Measurements from ENCODE around the gene CALML3. TPM values are rescaled to one million over a fixed set of nuclear protein-coding genes. Genes with fewer than 3 reads are reported as not detected.

The CALML3 gene
- total RNA-seq, 2 donors from 2014 or later = not detected

DNA sequence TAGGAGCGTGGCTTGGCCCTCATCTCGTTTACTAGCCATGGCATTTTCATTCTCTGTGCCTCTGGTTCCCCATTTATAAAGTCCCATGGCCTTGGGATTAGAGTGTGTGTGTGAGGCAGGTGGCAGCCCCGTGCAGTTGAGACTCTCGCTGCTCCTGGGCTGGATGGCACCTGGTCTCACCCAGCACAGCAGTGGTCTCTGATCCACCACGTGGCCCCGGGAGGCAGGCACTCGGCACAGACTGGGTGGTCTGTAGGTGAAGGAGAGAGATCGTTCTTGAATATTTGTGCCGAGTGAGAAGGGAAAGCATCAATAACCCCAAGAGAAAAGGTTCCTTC, 50.4 kb downstream of the CALML3 start:
- DNase-seq = no peak
- no peak for ATAC-seq (replicated peaks in 1 of 2)
- no peaks in the 10 kb centered on the region for H3K4me1 Mint-ChIP-seq (ENCODE audit: low read depth)
- H3K4me3 Mint-ChIP-seq = no peak overlapping the region
- no peaks in the 10 kb centered on the region for H3K27me3 Mint-ChIP-seq (ENCODE audit: low read depth)
- H3K27ac Mint-ChIP-seq = no peak overlapping the region
- no peaks in the 10 kb centered on the region for H3K36me3 Mint-ChIP-seq (ENCODE audit: insufficient read depth in 2 of 2)
- no peaks in the 10 kb centered on the region for H3K9me3 Mint-ChIP-seq

- Mint-ChIP-seq H3K36me3 (ENCODE audit: insufficient read depth in 2 of 2) (no peaks in the 10 kb centered on the region), H3K27ac (no peak overlapping the region), H3K9me3 (no peaks in the 10 kb centered on the region), H3K27me3 (ENCODE audit: low read depth) (no peaks in the 10 kb centered on the region), H3K4me1 (ENCODE audit: low read depth) (no peaks in the 10 kb centered on the region), H3K4me3 (no peak overlapping the region)
- ATAC-seq (replicated peaks in 1 of 2) = no peak
- DNase-seq = no peak
These were observed 50.9 kb downstream of the CALML3 start for GRCh38 chr10:5575482-5576153.

DNA sequence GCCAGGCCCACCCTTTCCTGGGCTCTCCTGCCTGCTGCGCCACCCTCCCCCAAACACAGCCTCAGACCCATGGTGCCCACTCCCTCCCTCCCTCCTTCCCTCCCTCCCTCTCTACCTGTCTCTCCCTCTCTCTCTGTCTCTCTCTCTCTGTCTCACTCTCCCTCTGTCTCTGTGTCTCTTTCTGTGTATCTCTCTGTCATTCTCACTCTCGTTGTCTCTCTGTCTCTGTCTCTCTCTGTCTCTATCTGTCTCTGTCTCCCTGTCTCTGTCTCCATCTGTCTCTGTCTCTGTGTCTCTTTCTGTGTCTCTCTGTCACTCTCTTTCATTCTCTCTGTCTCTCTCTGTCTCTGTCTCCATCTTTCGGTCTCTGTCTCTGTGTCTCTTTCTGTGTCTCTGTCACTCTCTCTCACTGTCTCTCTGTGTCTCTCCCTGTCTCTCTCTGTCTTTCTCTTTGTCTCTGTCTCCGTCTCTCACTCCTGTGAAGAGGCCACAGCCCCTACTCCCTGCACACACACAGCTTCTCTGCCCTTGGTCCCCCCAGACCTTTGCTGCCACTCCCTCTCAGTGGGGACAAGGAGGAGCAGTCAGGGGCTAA, 51.5 kb downstream of the CALML3 start:
- H3K36me3 Mint-ChIP-seq (ENCODE audit: insufficient read depth in 2 of 2) = no peaks in the 10 kb centered on the region
- DNase-seq = no peak
- ATAC-seq (replicated peaks in 1 of 2) = no peak
- H3K27me3 Mint-ChIP-seq (ENCODE audit: low read depth) = no peaks in the 10 kb centered on the region
- no peaks in the 10 kb centered on the region for H3K9me3 Mint-ChIP-seq
- no peaks in the 10 kb centered on the region for H3K4me1 Mint-ChIP-seq (ENCODE audit: low read depth)
- no peak overlapping the region for H3K27ac Mint-ChIP-seq
- H3K4me3 Mint-ChIP-seq = no peak overlapping the region

Other genes with a start within 250 kb of the CALML3 start
- not detected for gene UCN3, start 160.0 kb upstream of the CALML3 start, total RNA-seq
- not detected for gene TUBAL3, start 120.1 kb upstream of the CALML3 start, total RNA-seq
- 10 to 100 TPM; 22.2 to 37.5 TPM for gene NET1, start 112.4 kb upstream of the CALML3 start, total RNA-seq
- not detected for gene CALML5, start 25.4 kb upstream of the CALML3 start, total RNA-seq
- 1 to 10 TPM; 7.0 to 7.8 TPM for gene ASB13, start 141.6 kb downstream of the CALML3 start, total RNA-seq
- gene TASOR2, start 159.9 kb downstream of the CALML3 start, total RNA-seq = 10 to 100 TPM; 40.5 to 47.7 TPM

Data from activated T-cell treated with anti-CD3 and anti-CD28 coated beads, Interleukin-2, amount 50 U/mL, for 72 hours (primary cell).